GM18870 (cell line): ENCODE measurements around the gene LMO3.

Experiments
- ATAC-seq: cut with Tn5 transposase; IDR thresholded peaks from one replicate; pipeline ENCODE4 v1.9.1; 2021; ENCODE audit warnings: moderate library complexity; ENCODE audit not compliant: unreplicated experiment

LMO3 gene

GRCh38 chr12:16602412-16602811 is 3.5 kb downstream of the LMO3 start:
- ATAC-seq, result no peak

DNA sequence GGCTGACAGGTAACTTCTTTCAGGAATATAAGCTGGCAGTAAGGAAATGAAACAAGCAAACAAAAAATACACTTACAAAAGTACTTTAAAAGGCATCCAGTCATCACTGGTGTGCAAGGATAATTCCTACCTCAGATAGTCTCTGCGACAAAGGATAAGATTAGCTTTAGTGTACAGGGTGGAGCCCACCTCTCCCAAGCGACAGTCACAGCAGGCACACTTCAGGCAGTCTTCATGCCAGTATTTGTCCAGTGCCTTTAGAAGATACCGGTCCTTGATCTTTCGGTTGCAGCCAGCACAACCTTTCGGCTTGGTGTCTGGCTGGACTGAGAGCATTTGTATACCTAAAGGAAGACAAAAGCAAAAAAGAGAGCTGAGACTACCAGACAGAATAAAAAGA is 5.4 kb downstream of the LMO3 start:
- ATAC-seq, result no peak

GRCh38 chr12:16599081-16599480 is 6.9 kb downstream of the LMO3 start:
- ATAC-seq, result no peak

DNA sequence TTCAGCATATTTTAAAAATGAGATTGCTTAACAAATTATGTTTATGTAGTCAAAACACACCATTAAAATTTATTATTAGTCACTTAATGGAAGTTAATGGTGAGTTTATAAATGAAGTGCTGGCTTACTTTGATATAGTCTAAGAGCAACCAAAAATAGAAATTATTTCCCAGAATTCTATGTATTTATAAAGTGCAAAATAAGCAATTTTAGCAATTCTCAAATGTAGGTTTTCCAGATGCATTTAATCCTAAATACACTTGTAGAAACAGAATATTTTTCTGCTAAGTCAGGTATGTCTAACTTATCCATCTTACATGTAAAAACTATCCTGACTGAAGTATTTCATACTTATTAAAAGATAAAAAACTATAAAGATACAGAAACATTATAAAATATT is 11.2 kb downstream of the LMO3 start:
- ATAC-seq, result no peak

- ATAC-seq, result no peak
Measured at GRCh38 chr12:16593546-16593945, 12.4 kb downstream of the LMO3 start.

DNA sequence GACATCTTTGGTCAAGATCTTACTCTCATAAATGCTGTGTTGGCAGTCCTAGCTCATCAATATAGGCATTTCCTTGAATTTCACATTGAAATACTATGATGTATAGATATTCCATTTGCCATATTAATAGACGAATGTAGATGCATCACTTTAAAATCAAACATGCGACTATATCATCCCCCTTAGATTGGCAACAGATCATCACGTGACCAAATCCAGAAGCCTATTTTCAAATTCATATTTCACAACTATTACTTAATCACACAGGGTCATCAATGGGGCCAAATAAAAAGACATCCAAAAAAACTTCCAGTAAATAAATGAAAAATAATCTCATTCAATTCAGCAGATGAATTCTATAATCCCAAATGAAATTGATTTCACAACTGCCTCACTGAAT is 15.3 kb downstream of the LMO3 start:
- ATAC-seq, result no peak

DNA sequence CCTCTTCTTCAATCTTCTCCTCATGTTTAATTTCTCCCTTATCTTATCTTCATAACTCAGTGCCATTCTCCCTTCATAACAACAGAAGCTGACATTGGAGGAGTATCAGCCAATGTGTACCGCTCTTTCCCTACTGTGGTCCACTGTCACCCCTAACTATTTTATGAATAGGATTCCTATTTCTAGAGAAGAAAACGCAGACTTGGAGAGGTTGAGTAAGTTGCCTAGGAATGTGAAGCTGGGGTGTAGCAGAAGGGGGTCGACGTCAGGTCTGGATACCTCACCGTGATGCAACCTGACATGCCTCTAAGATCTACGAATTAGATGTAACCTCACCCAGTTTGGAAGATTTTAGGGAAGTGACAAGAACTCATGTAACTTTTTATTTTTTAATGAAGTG is 17.1 kb downstream of the LMO3 start:
- no peak for ATAC-seq

DNA sequence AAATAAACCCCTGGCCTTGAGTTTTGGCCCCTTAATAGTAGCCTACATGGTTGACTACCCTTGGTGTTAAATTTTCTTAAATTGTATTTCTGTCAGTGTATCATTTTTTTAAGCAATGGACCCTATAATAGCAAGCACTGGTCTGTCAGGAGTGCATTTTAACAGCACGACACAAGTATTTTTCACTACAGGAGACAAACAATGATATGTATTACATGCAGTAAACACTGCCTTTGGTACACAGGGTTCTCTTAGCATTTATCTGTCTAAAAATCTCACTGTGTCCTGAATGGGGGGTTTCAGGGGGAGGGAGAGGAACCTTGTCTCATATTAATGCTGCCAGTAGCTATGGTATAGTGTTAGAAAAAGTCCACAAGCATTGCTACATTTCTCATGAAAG is 18.4 kb downstream of the LMO3 start:
- no peak for ATAC-seq

DNA sequence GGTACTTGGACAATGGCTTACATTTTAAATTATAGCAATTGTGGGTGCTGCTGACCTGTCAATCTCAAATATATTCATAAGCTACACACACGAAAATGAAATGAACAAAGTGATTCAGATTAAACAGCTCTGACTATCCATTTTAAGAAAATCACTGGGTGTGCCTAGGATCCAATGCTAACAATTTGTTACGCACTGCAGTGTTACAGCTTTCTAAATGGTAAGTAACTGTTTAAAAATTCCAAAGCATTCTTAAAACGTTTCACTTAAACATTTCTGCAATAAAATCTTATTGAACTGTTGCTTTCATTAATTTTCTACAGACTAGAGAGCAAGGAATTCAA is 18.9 kb downstream of the LMO3 start:
- ATAC-seq, result no peak

- no peak for ATAC-seq
Measured at GRCh38 chr12:16586350-16587109, 19.4 kb downstream of the LMO3 start.

GRCh38 chr12:16585781-16586180 is 20.2 kb downstream of the LMO3 start:
- no peak for ATAC-seq

DNA sequence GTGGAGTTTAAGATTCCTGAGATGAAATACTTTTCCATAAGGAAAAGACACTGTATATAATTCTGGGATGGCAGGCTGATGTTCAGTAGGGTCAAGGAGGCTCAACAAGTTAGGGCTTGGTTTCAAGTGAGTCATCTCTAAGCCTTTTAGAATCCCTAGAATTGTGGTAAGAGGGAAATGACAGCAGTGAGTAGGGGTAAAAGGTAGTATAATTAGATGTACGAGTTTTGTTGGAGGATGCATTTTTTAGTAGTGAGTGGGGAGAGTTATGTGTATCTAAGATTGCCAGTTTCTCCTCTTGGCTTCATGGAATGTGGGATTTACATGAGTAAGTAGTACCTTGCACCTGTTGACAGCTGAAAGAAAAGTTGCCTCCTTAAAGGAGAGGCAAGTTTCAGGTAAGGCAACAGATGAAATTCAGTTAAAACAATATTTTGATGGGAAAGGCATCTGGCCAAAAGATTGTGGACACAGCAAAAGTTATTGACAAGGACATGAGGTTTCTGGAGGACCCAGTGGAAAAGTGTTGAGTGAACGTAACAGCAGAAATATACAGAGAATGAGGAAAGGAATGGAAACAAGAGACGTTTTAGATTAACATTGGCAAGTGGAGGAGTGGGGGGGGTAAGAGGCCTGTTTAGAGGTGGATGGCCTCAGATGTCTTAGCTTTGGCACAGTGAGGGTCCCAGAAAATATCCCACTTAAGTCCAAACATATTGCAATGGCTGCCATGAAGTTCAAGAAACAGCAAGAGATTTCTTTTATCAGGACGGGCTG is 21.8 kb downstream of the LMO3 start:
- ATAC-seq, result no peak

DNA sequence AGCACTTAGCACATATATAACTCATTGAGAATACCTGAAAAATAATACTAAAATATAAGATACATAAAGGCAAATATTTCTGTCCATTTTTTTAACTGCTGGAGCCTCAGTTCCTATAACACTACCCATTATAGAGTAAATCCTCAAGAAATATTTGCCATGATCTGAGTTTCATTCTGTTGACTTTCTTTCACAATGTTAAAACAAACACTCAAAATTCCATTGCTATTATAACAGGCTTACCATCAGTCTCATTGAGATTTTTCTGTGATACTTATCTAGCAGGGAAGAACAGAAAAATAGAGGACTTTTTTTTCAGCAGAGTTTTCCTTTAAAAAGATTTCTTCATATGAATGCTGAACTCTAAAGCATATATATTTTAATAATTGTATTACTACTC is 24.5 kb downstream of the LMO3 start:
- ATAC-seq, result no peak

GRCh38 chr12:16579041-16579440 is 26.9 kb downstream of the LMO3 start:
- no peak for ATAC-seq

DNA sequence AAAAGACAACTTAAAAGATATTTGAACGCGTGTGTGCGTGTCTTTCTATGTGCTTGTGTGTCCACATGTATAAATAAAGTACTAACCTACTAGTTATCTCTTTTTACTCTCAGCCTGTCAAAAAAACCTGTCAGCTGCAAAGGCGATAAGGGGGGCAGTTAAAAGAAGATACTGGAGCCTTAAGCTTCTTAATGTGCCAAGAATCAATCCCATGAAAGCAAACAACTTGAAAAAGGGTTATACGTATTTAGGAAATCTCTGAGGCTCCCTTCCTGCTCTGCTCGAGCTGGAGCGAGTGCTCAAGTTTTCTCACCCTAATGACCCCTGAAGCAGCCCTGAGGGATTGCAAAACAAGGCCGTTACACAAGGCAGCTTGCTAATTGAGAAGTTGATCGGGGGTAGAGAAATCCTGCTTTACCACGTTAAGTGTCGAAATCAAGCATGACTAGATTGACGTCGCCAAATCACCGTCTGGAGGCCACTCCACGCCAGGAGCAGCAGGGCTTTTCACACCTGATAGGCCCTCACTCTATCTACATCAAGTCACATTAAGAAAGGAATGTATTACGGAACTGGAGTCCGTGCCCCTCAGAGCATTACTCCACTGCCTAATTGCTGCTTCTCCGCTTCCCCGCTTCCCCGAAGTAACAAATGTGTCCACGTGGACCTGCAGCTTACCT is 32.4 kb downstream of the LMO3 start:
- no peak for ATAC-seq

DNA sequence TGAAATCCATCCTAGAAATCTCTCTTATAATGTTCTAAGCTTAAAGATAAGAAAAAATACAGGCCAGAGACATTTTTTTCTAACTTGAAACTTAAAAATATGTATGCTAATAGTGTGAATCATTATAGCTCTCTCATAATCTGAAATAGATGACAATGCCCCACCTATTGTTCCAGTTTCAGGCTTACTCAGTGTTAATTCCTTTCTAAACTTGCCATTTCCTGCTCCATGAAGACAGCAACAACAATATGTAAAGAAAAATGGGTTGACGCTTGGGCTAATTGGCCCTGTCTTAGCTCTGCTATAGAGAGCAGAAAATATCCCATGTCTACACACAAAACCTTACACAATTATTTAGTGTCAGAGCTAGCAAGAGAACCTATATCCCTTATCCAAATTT is 37.1 kb downstream of the LMO3 start:
- peak; percentile 97 for ATAC-seq

- ATAC-seq, result no peak
Measured at GRCh38 chr12:16564675-16565074, 41.3 kb downstream of the LMO3 start.

DNA sequence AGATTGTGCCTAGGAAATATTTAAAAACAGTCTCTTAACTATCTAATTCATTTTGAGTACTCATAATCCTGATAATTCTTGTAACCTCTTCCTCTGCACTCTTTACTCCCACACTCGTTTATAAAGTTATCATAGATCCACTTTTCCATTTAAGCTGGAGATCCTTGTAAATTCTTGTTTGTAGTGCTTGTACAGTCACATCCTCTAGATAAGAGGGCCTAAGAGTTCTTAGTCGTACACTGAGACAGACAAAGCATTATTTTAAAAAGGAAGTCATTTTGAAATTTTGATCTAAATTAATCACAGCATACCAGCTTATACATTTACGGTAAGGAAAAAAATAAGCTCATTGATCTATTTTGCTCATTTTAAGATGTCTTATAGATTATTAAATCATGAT is 42.5 kb downstream of the LMO3 start:
- no peak for ATAC-seq

- no peak for ATAC-seq
Measured at GRCh38 chr12:16562921-16563320, 43.0 kb downstream of the LMO3 start.

GRCh38 chr12:16562435-16562834 is 43.5 kb downstream of the LMO3 start:
- no peak for ATAC-seq

- ATAC-seq, result no peak
Measured at GRCh38 chr12:16560273-16560672, 45.7 kb downstream of the LMO3 start.

- ATAC-seq, result no peak
Measured at GRCh38 chr12:16555630-16556029, 50.3 kb downstream of the LMO3 start.
